ENCODE data around the gene MTA1. TPM values are rescaled to one million over a fixed set of nuclear protein-coding genes. Genes with fewer than 3 reads are reported as not detected.
A peak's percentile ranks its signal among the peaks of the same experiment; 100 is the strongest.

The MTA1 gene
- total and polyA plus RNA-seq, 4 experiments from 2014 or later = 1.5 to 123 (median 64.2) TPM

GRCh38 chr14:105479431-105480158, 60.0 kb downstream of the MTA1 start:
- Histone ChIP-seq H3K9me3 (ENCODE audit: control insufficient read depth in 1 of 2, low read length in 2 of 2) (no peaks in the 10 kb centered on the region), H3K27me3 (ENCODE audit: insufficient read depth, low read length) (no peaks in the 10 kb centered on the region), H3K4me3 (ENCODE audit: low read length in 2 of 2) (no peak overlapping the region), H3K4me1 (ENCODE audit: insufficient read depth, low read length) (peaks cover 79% of the 10 kb centered on the region), H3K36me3 (ENCODE audit: insufficient read depth, low read length) (no peaks in the 10 kb centered on the region), H3K27ac (ENCODE audit: low read depth, low read length) (peak overlapping the region; percentile 97)
- DNase-seq = peak in 3 of 5 donors; percentile 33 to 53 (median 34)
- intact Hi-C loops (cut with micrococcal nuclease) = loop anchor here (2.0 kb wide), 3 partner anchors 31 to 179 kb away; partner anchors contain the start of gene BRF1
- Mint-ChIP-seq H3K4me3 (peak overlapping the region in 5 of 8 donors; percentile 40 to 92 (median 55)), H3K36me3 (peaks cover 0 to 13% of the 10 kb centered on the region in 2 donors), H3K27ac (peak overlapping the region; percentile 82 to 100 (median 100)), H3K4me1 (peaks cover 23 to 71% (median 46%) of the 10 kb centered on the region in 4 donors), H3K9me3 (peaks cover 0 to 9% (median 0%) of the 10 kb centered on the region in 8 donors), H3K27me3 (no peaks in the 10 kb centered on the region)
- ChIA-PET CTCF (ENCODE audit: partially characterized antibody) (interaction anchor here (1.0 to 3.0 kb wide), 4 partner anchors 9 to 106 kb away, joined by 3 to 122 read pairs (median 14); no protein-coding TSS in a partner anchor), POLR2A (ENCODE audit: partially characterized antibody) (interaction anchor here (1.5 to 8.3 kb wide), 3 partner anchors 11 to 179 kb away, joined by 11 to 346 read pairs (median 13); partner anchors contain the start of genes BRF1, TEDC1 and TEX22)

- Histone ChIP-seq H3K4me1 (ENCODE audit: insufficient read depth, low read length) (peaks cover 82% of the 10 kb centered on the region), H3K27ac (ENCODE audit: low read depth, low read length) (peak overlapping the region; percentile 97), H3K9me3 (ENCODE audit: control insufficient read depth in 1 of 2, low read length in 2 of 2) (no peaks in the 10 kb centered on the region), H3K27me3 (ENCODE audit: insufficient read depth, low read length) (no peaks in the 10 kb centered on the region), H3K4me3 (ENCODE audit: low read length in 2 of 2) (no peak overlapping the region), H3K36me3 (ENCODE audit: insufficient read depth, low read length) (no peaks in the 10 kb centered on the region)
- H3K27ac Mint-ChIP-seq = peak overlapping the region; percentile 96 to 100 (median 100)
- peaks cover 0 to 13% of the 10 kb centered on the region in 2 donors for H3K36me3 Mint-ChIP-seq
- no peak for DNase-seq
- H3K4me1 Mint-ChIP-seq = peaks cover 27 to 77% (median 52%) of the 10 kb centered on the region in 4 donors
- ChIA-PET CTCF (ENCODE audit: partially characterized antibody) (interaction anchor here (1.0 to 3.0 kb wide), 10 partner anchors 9 to 110 kb away, joined by 3 to 122 read pairs (median 6); no protein-coding TSS in a partner anchor), POLR2A (ENCODE audit: partially characterized antibody) (interaction anchor here (0.6 to 8.3 kb wide), 20 partner anchors 8 to 680 kb away, joined by 3 to 346 read pairs (median 4); partner anchors contain the start of genes BRF1, PACS2, TEDC1 and TEX22)
- H3K4me3 Mint-ChIP-seq = peak overlapping the region in 6 of 8 donors; percentile 70 to 92 (median 86)
- peaks cover 0 to 9% (median 0%) of the 10 kb centered on the region in 8 donors for H3K9me3 Mint-ChIP-seq
- intact Hi-C loops (cut with micrococcal nuclease) = loop anchor here (2.0 kb wide), 3 partner anchors 31 to 179 kb away; partner anchors contain the start of gene BRF1
- no peaks in the 10 kb centered on the region for H3K27me3 Mint-ChIP-seq
These were observed 60.6 kb downstream of the MTA1 start for GRCh38 chr14:105480199-105480746.

- peaks cover 31 to 78% (median 58%) of the 10 kb centered on the region in 4 donors for H3K4me1 Mint-ChIP-seq
These were observed 61.5 kb downstream of the MTA1 start for GRCh38 chr14:105480807-105481801.

GRCh38 chr14:105481886-105482457, 62.3 kb downstream of the MTA1 start:
- Mint-ChIP-seq H3K27ac (peak overlapping the region; percentile 96 to 100 (median 100)), H3K27me3 (no peaks in the 10 kb centered on the region), H3K36me3 (peaks cover 0 to 13% of the 10 kb centered on the region in 2 donors), H3K4me3 (peak overlapping the region; percentile 76 to 91 (median 86)), H3K4me1 (peaks cover 33 to 75% (median 53%) of the 10 kb centered on the region in 4 donors), H3K9me3 (peaks cover 0 to 7% (median 0%) of the 10 kb centered on the region in 8 donors)
- Histone ChIP-seq H3K36me3 (ENCODE audit: insufficient read depth, low read length) (no peaks in the 10 kb centered on the region), H3K27ac (ENCODE audit: low read depth, low read length) (peak overlapping the region; percentile 97), H3K27me3 (ENCODE audit: insufficient read depth, low read length) (no peaks in the 10 kb centered on the region), H3K4me1 (ENCODE audit: insufficient read depth, low read length) (peaks cover 80% of the 10 kb centered on the region), H3K9me3 (ENCODE audit: control insufficient read depth in 1 of 2, low read length in 2 of 2) (no peaks in the 10 kb centered on the region), H3K4me3 (ENCODE audit: low read length in 2 of 2) (peak overlapping the region in 1 of 2 donors; percentile 80)
- DNase-seq = peak; percentile 98 to 99 (median 99)
- POLR2A ChIA-PET (ENCODE audit: partially characterized antibody) = interaction anchor here (1.0 to 8.3 kb wide), 13 partner anchors 8 to 574 kb away, joined by 3 to 346 read pairs (median 5); partner anchors contain the start of genes BRF1, GPR132, TEDC1 and TEX22
- intact Hi-C loops (cut with micrococcal nuclease) = loop anchor here (1.0 to 2.0 kb wide), 4 partner anchors 7 to 181 kb away; partner anchors contain the start of gene BRF1
- CTCF ChIA-PET (ENCODE audit: partially characterized antibody) = interaction anchor here (1.0 to 3.0 kb wide), 8 partner anchors 8 to 112 kb away, joined by 3 to 122 read pairs (median 4); no protein-coding TSS in a partner anchor

More at GRCh38 chr14:105480807-105481801, 61.5 kb downstream of the MTA1 start:
- Mint-ChIP-seq H3K9me3 (peaks cover 0 to 7% (median 0%) of the 10 kb centered on the region in 8 donors), H3K27me3 (no peaks in the 10 kb centered on the region), H3K36me3 (peaks cover 0 to 13% of the 10 kb centered on the region in 2 donors), H3K4me3 (peak overlapping the region; percentile 83 to 92 (median 86)), H3K27ac (peak overlapping the region; percentile 96 to 100 (median 100))
- H3K9me3 ChIP-seq (ENCODE audit: control insufficient read depth in 1 of 2, low read length in 2 of 2) = no peaks in the 10 kb centered on the region
- CTCF ChIA-PET (ENCODE audit: partially characterized antibody) = interaction anchor here (1.0 to 3.0 kb wide), 12 partner anchors 9 to 111 kb away, joined by 3 to 122 read pairs (median 6); no protein-coding TSS in a partner anchor
- peak; percentile 89 to 95 (median 90) for DNase-seq
- H3K27me3 ChIP-seq (ENCODE audit: insufficient read depth, low read length) = no peaks in the 10 kb centered on the region
- POLR2A ChIA-PET (ENCODE audit: partially characterized antibody) = interaction anchor here (0.6 to 8.3 kb wide), 27 partner anchors 9 to 680 kb away, joined by 3 to 346 read pairs (median 4); partner anchors contain the start of genes BRF1, GPR132, PACS2 and TEDC1
- peak overlapping the region; percentile 97 for H3K27ac ChIP-seq (ENCODE audit: low read depth, low read length)
- peak overlapping the region; percentile 49 to 80 for H3K4me3 ChIP-seq (ENCODE audit: low read length in 2 of 2)
- peaks cover 82% of the 10 kb centered on the region for H3K4me1 ChIP-seq (ENCODE audit: insufficient read depth, low read length)
- intact Hi-C loops (cut with micrococcal nuclease) = loop anchor here (1.0 to 2.0 kb wide), 4 partner anchors 8 to 180 kb away; partner anchors contain the start of gene BRF1
- no peaks in the 10 kb centered on the region for H3K36me3 ChIP-seq (ENCODE audit: insufficient read depth, low read length)

GRCh38 chr14:105482486-105483110, 63.0 kb downstream of the MTA1 start:
- POLR2A ChIA-PET (ENCODE audit: partially characterized antibody) = interaction anchor here (1.0 to 8.3 kb wide), 10 partner anchors 8 to 415 kb away, joined by 4 to 346 read pairs (median 6); partner anchors contain the start of genes BRF1, TEDC1 and TEX22
- Mint-ChIP-seq H3K27me3 (no peaks in the 10 kb centered on the region), H3K4me1 (peaks cover 28 to 72% (median 48%) of the 10 kb centered on the region in 4 donors), H3K36me3 (peaks cover 0 to 11% of the 10 kb centered on the region in 2 donors), H3K27ac (peak overlapping the region; percentile 96 to 100 (median 100)), H3K9me3 (peaks cover 0 to 7% (median 0%) of the 10 kb centered on the region in 8 donors), H3K4me3 (peak overlapping the region in 7 of 8 donors; percentile 76 to 91 (median 86))
- H3K9me3 ChIP-seq (ENCODE audit: control insufficient read depth in 1 of 2, low read length in 2 of 2) = no peaks in the 10 kb centered on the region
- DNase-seq = no peak
- H3K27me3 ChIP-seq (ENCODE audit: insufficient read depth, low read length) = no peaks in the 10 kb centered on the region
- CTCF ChIA-PET (ENCODE audit: partially characterized antibody) = interaction anchor here (1.0 to 3.0 kb wide), 5 partner anchors 7 to 112 kb away, joined by 3 to 122 read pairs (median 4); no protein-coding TSS in a partner anchor
- H3K4me3 ChIP-seq (ENCODE audit: low read length in 2 of 2) = peak overlapping the region in 1 of 2 donors; percentile 23
- peak overlapping the region; percentile 97 for H3K27ac ChIP-seq (ENCODE audit: low read depth, low read length)
- no peaks in the 10 kb centered on the region for H3K36me3 ChIP-seq (ENCODE audit: insufficient read depth, low read length)
- intact Hi-C loops (cut with micrococcal nuclease) = no loop called here
- H3K4me1 ChIP-seq (ENCODE audit: insufficient read depth, low read length) = peaks cover 74% of the 10 kb centered on the region
